IMR-90 (cell line): Measurements from ENCODE around the gene CUTC. TPM values are rescaled to one million over a fixed set of nuclear protein-coding genes. Genes with fewer than 3 reads are reported as not detected.

ENCODE experiments used
- ATAC-seq: fragments of 200-7000 bp; cut with Tn5 transposase; 2 replicates; pipeline ENCODE4 v1.9.1; 2020; ENCODE audit warnings: low read depth, mild to moderate bottlenecking, moderate library complexity
- BruUV-seq: library from RNA; stranded (reverse); fragments of 400-500 nt; replicated peaks from 2 replicates; lab custom pipeline; 2021; lab: Mats Ljungman, UMichigan
- CTCF ChIA-PET: fragments of 300-600 bp; formaldehyde crosslinking; extraction: SDS; loops from one replicate; lab custom pipeline; 2021; ENCODE audit warnings: antibody characterized with exemption; lab: Yijun Ruan, JAX
- POLR2A ChIA-PET: fragments of 300-600 bp; sonication (Branson Sonifier 250); formaldehyde crosslinking; loops from one replicate; lab custom pipeline; 2022; ENCODE audit warnings: antibody characterized with exemption; ENCODE audit not compliant: unreplicated experiment; lab: Charles Lee
- DNase-seq: peaks from one replicate; pipeline ENCODE4 v3.0.0; 2013
- H2AFZ ChIP-seq: replicated peaks from 2 replicates; pipeline ENCODE3; 2013; ENCODE audit warnings: low read length, mild to moderate bottlenecking; ENCODE audit not compliant: poor library complexity
- H2AK5ac ChIP-seq: 2 replicates; pipeline ENCODE4 v1.6.1; 2013; ENCODE audit warnings: low read depth, low read length, inconsistent platforms
- H2AK9ac ChIP-seq: replicated peaks from 2 replicates; pipeline ENCODE3; 2013; ENCODE audit warnings: mild to moderate bottlenecking, low read depth, low read length, moderate library complexity; ENCODE audit not compliant: poor library complexity
- H2BK120ac ChIP-seq: 2 replicates; pipeline ENCODE4 v1.6.1; 2013; ENCODE audit warnings: low read depth, low read length, inconsistent platforms
- H2BK15ac ChIP-seq: 3 replicates; pipeline ENCODE4 v1.6.1; 2013; ENCODE audit warnings: low read depth, low read length, inconsistent platforms
- H2BK20ac ChIP-seq: 2 replicates; pipeline ENCODE4 v1.6.1; 2013; ENCODE audit warnings: low read depth, mild to moderate bottlenecking, inconsistent platforms, low read length, moderate library complexity
- H2BK5ac ChIP-seq: 2 replicates; pipeline ENCODE4 v1.6.1; 2013; ENCODE audit warnings: mild to moderate bottlenecking, low read depth, low read length, inconsistent platforms; ENCODE audit not compliant: poor library complexity, severe bottlenecking
- H3K14ac ChIP-seq: replicated peaks from 2 replicates; pipeline ENCODE4 v1.6.1; 2013; ENCODE audit warnings: low read depth, low read length, inconsistent platforms
- H3K18ac ChIP-seq: 2 replicates; pipeline ENCODE4 v1.6.1; 2013; ENCODE audit warnings: low read depth, low read length, control low read depth
- H3K23ac ChIP-seq: 2 replicates; pipeline ENCODE4 v1.6.1; 2013; ENCODE audit warnings: low read depth, low read length, inconsistent platforms
- H3K27ac ChIP-seq: 2 replicates; pipeline ENCODE4 v1.5.1; 2013; ENCODE audit warnings: mild to moderate bottlenecking, control low read depth, low read length; ENCODE audit not compliant: insufficient read depth
- H3K27me3 ChIP-seq: 2 replicates; pipeline ENCODE4 v1.6.1; 2013; ENCODE audit warnings: low read length; ENCODE audit not compliant: control insufficient read depth, insufficient read depth
- H3K36me3 ChIP-seq: 2 replicates; pipeline ENCODE4 v1.6.1; 2013; ENCODE audit warnings: low read length, mixed read lengths; ENCODE audit not compliant: control insufficient read depth, insufficient read depth
- H3K4ac ChIP-seq: 2 replicates; pipeline ENCODE4 v1.6.1; 2013; ENCODE audit warnings: low read depth, low read length, inconsistent platforms
- H3K4me1 ChIP-seq: 2 replicates; pipeline ENCODE4 v1.6.1; 2013; ENCODE audit warnings: low read length, mixed read lengths; ENCODE audit not compliant: control insufficient read depth, insufficient read depth
- H3K4me2 ChIP-seq: 2 replicates; pipeline ENCODE4 v1.6.1; 2013; ENCODE audit warnings: low read depth, mild to moderate bottlenecking, control low read depth, low read length, moderate library complexity
- H3K4me3 ChIP-seq: 2 replicates; pipeline ENCODE4 v1.5.1; 2013; ENCODE audit warnings: low read depth, mild to moderate bottlenecking, control low read depth, low read length, moderate library complexity; ENCODE audit not compliant: insufficient read depth
- H3K56ac ChIP-seq: 2 replicates; pipeline ENCODE4 v1.6.1; 2013; ENCODE audit warnings: low read length, inconsistent platforms; ENCODE audit not compliant: insufficient read depth; ENCODE audit errors: extremely low read depth
- H3K79me1 ChIP-seq, 2 experiments: 2 replicates each; pipeline ENCODE4 v1.6.1; 2013; ENCODE audit warnings: low read length in 2 of 2, inconsistent platforms in 1 of 2, low read depth in 1 of 2
- H3K9ac ChIP-seq: 2 replicates; pipeline ENCODE4 v1.6.1; 2013; ENCODE audit warnings: low read depth, low read length, control low read depth
- H3K9me1 ChIP-seq: 2 replicates; pipeline ENCODE4 v1.6.1; 2013; ENCODE audit warnings: low read length, inconsistent platforms; ENCODE audit not compliant: insufficient read depth
- H3K9me3 ChIP-seq: 2 replicates; pipeline ENCODE4 v1.6.1; 2013; ENCODE audit warnings: low read length; ENCODE audit not compliant: control insufficient read depth, insufficient read depth
- H4K20me1 ChIP-seq: 2 replicates; pipeline ENCODE4 v1.6.1; 2013; ENCODE audit warnings: low read length, inconsistent platforms; ENCODE audit not compliant: insufficient read depth
- H4K5ac ChIP-seq: 2 replicates; pipeline ENCODE4 v1.6.1; 2013; ENCODE audit warnings: mild to moderate bottlenecking, low read depth, low read length, control low read depth
- H4K8ac ChIP-seq, 2 experiments: 2 replicates each; pipeline ENCODE4 v1.6.1; 2013; ENCODE audit warnings: low read depth in 2 of 2, low read length in 2 of 2, control low read depth in 1 of 2, inconsistent platforms in 1 of 2
- H4K91ac ChIP-seq: 2 replicates; pipeline ENCODE4 v1.6.1; 2013; ENCODE audit warnings: low read depth, low read length, inconsistent platforms; ENCODE audit not compliant: insufficient read depth
- BHLHE40 ChIP-seq: fragments of 150-350 bp; IDR thresholded peaks from 2 replicates; pipeline ENCODE4 v1.6.1; 2016; ENCODE audit warnings: mild to moderate bottlenecking, low read depth, low read length
- CEBPB ChIP-seq: IDR thresholded peaks from 2 replicates; pipeline ENCODE4 v1.6.1; 2012; ENCODE audit warnings: low read depth, low read length, improper control_type of control experiment
- FOS ChIP-seq: fragments of 150-350 bp; IDR thresholded peaks from 2 replicates; pipeline ENCODE4 v1.6.1; 2016; ENCODE audit warnings: low read depth, low read length
- MAFK ChIP-seq: IDR thresholded peaks from 2 replicates; pipeline ENCODE4 v1.6.1; 2012; ENCODE audit warnings: low read depth, low read length, improper control_type of control experiment
- MAZ ChIP-seq: IDR thresholded peaks from 2 replicates; pipeline ENCODE4 v1.6.1; 2012; ENCODE audit warnings: low read depth, mild to moderate bottlenecking, low read length, improper control_type of control experiment, moderate library complexity, borderline replicate concordance
- MXI1 ChIP-seq: IDR thresholded peaks from 2 replicates; pipeline ENCODE4 v1.6.1; 2012; ENCODE audit warnings: low read depth, mild to moderate bottlenecking, low read length, moderate library complexity, borderline replicate concordance
- NFE2L2 ChIP-seq: fragments of 150-350 bp; IDR thresholded peaks from 2 replicates; pipeline ENCODE4 v1.6.1; 2016; ENCODE audit warnings: low read depth, mild to moderate bottlenecking, low read length
- RAD21 ChIP-seq: IDR thresholded peaks from 2 replicates; pipeline ENCODE4 v1.6.1; 2012; ENCODE audit warnings: low read length, improper control_type of control experiment
- RCOR1 ChIP-seq: IDR thresholded peaks from 2 replicates; pipeline ENCODE4 v1.6.1; 2012; ENCODE audit warnings: mild to moderate bottlenecking, low read length, improper control_type of control experiment; ENCODE audit not compliant: insufficient replicate concordance
- SMC3 ChIP-seq: fragments of 150-350 bp; IDR thresholded peaks from 2 replicates; pipeline ENCODE4 v1.6.1; 2016; ENCODE audit warnings: low read depth, mild to moderate bottlenecking, antibody characterized with exemption, low read length, moderate library complexity
- dilution Hi-C: fragments of 300-500 bp; cut with HindIII; formaldehyde crosslinking; loops from one replicate; pipeline ENCODE4 v1.14.3; 2018; ENCODE audit warnings: low sequenced_read_pairs; ENCODE audit not compliant: unreplicated experiment
- in situ Hi-C: fragments of 300-500 bp; cut with MboI; formaldehyde crosslinking; loops from 3 replicates; pipeline ENCODE4 v1.14.3; 2019; ENCODE audit warnings: low sequenced_read_pairs, inconsistent platforms, mixed read lengths
- intact Hi-C: fragments of 100-400 bp; cut with micrococcal nuclease; formaldehyde crosslinking; loops from 2 replicates; pipeline ENCODE4 v1.10.0; 2022
- polyA plus RNA-seq, 3 experiments: library from polyadenylated mRNA; depleted of rRNA; stranded (reverse); fragments of >200 nt; gene quantifications; 2 replicates each; pipeline ENCODE4 v1.2.3, GENCODE V29; 2012; ENCODE audit warnings: low replicate concordance in 1 of 3
- total RNA-seq: library from RNA; depleted of rRNA; stranded (reverse); fragments of >200 nt; gene quantifications from 2 replicates; pipeline ENCODE4 v1.2.3, GENCODE V29; 2012
- TF ChIP-seq, protein P1 (sequence below): conservative IDR thresholded peaks from 2 replicates; pipeline ENCODE4 v1.5.1; 2012; ENCODE audit warnings: mild to moderate bottlenecking, low read depth, low read length, improper control_type of control experiment
- TF ChIP-seq, protein P2 (sequence below): fragments of 150-350 bp; IDR thresholded peaks from 2 replicates; pipeline ENCODE4 v1.6.1; 2016; ENCODE audit warnings: low read depth, mild to moderate bottlenecking, low read length, moderate library complexity, borderline replicate concordance

The CUTC gene
- total and polyA plus RNA-seq, 2 of the 4 experiments (the other 2 are of a cell fraction) = 7.0 to 10.2 TPM

DNA sequence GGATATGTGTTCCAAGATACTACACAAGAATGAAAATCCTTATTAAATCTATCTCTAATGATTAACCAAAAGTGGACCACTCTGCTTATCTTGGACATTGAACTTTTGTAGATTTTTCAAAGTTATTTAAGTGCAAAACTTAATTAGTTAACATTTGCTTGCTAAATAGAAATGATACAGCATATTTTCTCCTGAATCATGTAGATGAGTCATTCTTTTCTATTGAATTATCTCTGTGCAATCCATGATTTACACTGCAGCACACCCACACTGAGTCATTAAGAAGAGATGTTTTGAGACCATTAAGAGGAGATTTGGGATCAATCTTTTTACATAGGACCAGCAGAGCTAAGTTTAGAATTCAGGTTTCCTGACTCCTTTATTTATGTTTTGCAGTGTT is 43.8 kb downstream of the CUTC start:
- H3K4me3 ChIP-seq = no peak overlapping the region
- peak overlapping the region; percentile 95; the same call in 1 of the 2 replicates for H3K27ac ChIP-seq
- peak; percentile 55 for ATAC-seq
- H2BK15ac ChIP-seq = no peak overlapping the region
- H3K4me1 ChIP-seq = peaks cover 8% of the 10 kb centered on the region
- H3K14ac ChIP-seq = no peak overlapping the region
- TF ChIP-seq NFE2L2 = peak; percentile 95
- TF ChIP-seq SMC3 = no peak
- peak; percentile 87 for TF ChIP-seq CEBPB
- TF ChIP-seq FOS = peak; percentile 98
- no peak for TF ChIP-seq MAZ
- peak; percentile 77 for TF ChIP-seq BHLHE40
- TF ChIP-seq, protein P1, sequence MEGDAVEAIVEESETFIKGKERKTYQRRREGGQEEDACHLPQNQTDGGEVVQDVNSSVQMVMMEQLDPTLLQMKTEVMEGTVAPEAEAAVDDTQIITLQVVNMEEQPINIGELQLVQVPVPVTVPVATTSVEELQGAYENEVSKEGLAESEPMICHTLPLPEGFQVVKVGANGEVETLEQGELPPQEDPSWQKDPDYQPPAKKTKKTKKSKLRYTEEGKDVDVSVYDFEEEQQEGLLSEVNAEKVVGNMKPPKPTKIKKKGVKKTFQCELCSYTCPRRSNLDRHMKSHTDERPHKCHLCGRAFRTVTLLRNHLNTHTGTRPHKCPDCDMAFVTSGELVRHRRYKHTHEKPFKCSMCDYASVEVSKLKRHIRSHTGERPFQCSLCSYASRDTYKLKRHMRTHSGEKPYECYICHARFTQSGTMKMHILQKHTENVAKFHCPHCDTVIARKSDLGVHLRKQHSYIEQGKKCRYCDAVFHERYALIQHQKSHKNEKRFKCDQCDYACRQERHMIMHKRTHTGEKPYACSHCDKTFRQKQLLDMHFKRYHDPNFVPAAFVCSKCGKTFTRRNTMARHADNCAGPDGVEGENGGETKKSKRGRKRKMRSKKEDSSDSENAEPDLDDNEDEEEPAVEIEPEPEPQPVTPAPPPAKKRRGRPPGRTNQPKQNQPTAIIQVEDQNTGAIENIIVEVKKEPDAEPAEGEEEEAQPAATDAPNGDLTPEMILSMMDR = no peak
- no peak for TF ChIP-seq RCOR1
- TF ChIP-seq, protein P2, sequence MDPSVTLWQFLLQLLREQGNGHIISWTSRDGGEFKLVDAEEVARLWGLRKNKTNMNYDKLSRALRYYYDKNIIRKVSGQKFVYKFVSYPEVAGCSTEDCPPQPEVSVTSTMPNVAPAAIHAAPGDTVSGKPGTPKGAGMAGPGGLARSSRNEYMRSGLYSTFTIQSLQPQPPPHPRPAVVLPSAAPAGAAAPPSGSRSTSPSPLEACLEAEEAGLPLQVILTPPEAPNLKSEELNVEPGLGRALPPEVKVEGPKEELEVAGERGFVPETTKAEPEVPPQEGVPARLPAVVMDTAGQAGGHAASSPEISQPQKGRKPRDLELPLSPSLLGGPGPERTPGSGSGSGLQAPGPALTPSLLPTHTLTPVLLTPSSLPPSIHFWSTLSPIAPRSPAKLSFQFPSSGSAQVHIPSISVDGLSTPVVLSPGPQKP = no peak
- TF ChIP-seq RAD21 = no peak
- TF ChIP-seq MXI1 = no peak
- TF ChIP-seq MAFK = peak; percentile 86
- H4K91ac ChIP-seq = no peak overlapping the region; the same call in 1 of the 2 replicates
- H3K4me2 ChIP-seq = peak overlapping the region; percentile 85
- peak overlapping the region; percentile 59; the same call in 1 of the 2 replicates for H3K56ac ChIP-seq
- peak overlapping the region; percentile 77; the same call in 1 of the 2 replicates for H2BK20ac ChIP-seq
- no peaks in the 10 kb centered on the region; a peak in 1 of 4 replicates for H3K79me1 ChIP-seq
- no peaks in the 10 kb centered on the region for H3K27me3 ChIP-seq
- H3K9me3 ChIP-seq = no peaks in the 10 kb centered on the region
- H3K23ac ChIP-seq = no peak overlapping the region
- no peak overlapping the region for H2AK5ac ChIP-seq
- intact Hi-C loops (no loop called here), dilution Hi-C loops (no loop called here), in situ Hi-C loops (no loop called here)
- no peak overlapping the region; the same call in 1 of the 2 replicates for H3K9ac ChIP-seq
- no TSS peak for BruUV-seq
- DNase-seq = peak; percentile 93
- POLR2A ChIA-PET = no interaction called here
- H2AK9ac ChIP-seq = no peak overlapping the region
- H3K9me1 ChIP-seq = no peaks in the 10 kb centered on the region
- peak overlapping the region; percentile 94 for H3K18ac ChIP-seq
- CTCF ChIA-PET = no interaction called here
- no peak overlapping the region for H2AFZ ChIP-seq
- H2BK120ac ChIP-seq = peak overlapping the region; percentile 88
- no peaks in the 10 kb centered on the region for H3K36me3 ChIP-seq
- H3K4ac ChIP-seq = peak overlapping the region; percentile 74; the same call in 1 of the 2 replicates
- H4K5ac ChIP-seq = peak overlapping the region; percentile 64; the same call in 1 of the 2 replicates
- peak overlapping the region; percentile 100 for H2BK5ac ChIP-seq
- H4K20me1 ChIP-seq = no peaks in the 10 kb centered on the region
- peak overlapping the region in 1 of 2 experiments; percentile 10; a peak in 1 of 4 replicates for H4K8ac ChIP-seq
